KMS-11 (cell line): Measurements from ENCODE around the gene TNFSF8.

Experiments
- H2AFZ ChIP-seq: fragments of 200-600 bp; sonication (generic); 2 replicates; pipeline ENCODE4 v1.6.1; 2016; ENCODE audit warnings: antibody characterized with exemption, mixed run types, low read depth
- H3K27ac ChIP-seq: fragments of 200-600 bp; sonication (generic); 2 replicates; pipeline ENCODE4 v1.6.1; 2016; ENCODE audit warnings: mild to moderate bottlenecking, mixed run types
- H3K27me3 ChIP-seq: fragments of 200-600 bp; sonication (generic); 2 replicates; pipeline ENCODE4 v1.6.1; 2017; ENCODE audit warnings: mild to moderate bottlenecking, low read depth, mixed run types, moderate library complexity; ENCODE audit not compliant: insufficient read depth
- H3K36me3 ChIP-seq: fragments of 200-600 bp; sonication (generic); 2 replicates; pipeline ENCODE4 v1.6.1; 2017; ENCODE audit warnings: mild to moderate bottlenecking, mixed run types; ENCODE audit not compliant: insufficient read depth
- H3K4me1 ChIP-seq: fragments of 200-600 bp; sonication (generic); 2 replicates; pipeline ENCODE4 v1.6.1; 2016; ENCODE audit warnings: mild to moderate bottlenecking, low read depth, mixed run types; ENCODE audit not compliant: poor library complexity, severe bottlenecking
- H3K4me2 ChIP-seq: fragments of 200-600 bp; sonication (generic); 2 replicates; pipeline ENCODE4 v1.7.0; 2016; ENCODE audit warnings: mild to moderate bottlenecking, mixed run types
- H3K4me3 ChIP-seq: fragments of 200-600 bp; sonication (generic); IDR thresholded peaks from 2 replicates; pipeline ENCODE4 v1.6.1; 2017; ENCODE audit warnings: low read depth, low read length, mixed read lengths; ENCODE audit not compliant: insufficient read depth
- H3K79me2 ChIP-seq: fragments of 200-600 bp; sonication (generic); 2 replicates; pipeline ENCODE4 v1.6.1; 2016; ENCODE audit warnings: low read depth, mixed run types; ENCODE audit not compliant: insufficient read depth
- H3K9ac ChIP-seq: fragments of 200-600 bp; sonication (generic); 2 replicates; pipeline ENCODE4 v1.6.1; 2016; ENCODE audit warnings: mild to moderate bottlenecking, mixed run types
- H4K20me1 ChIP-seq: fragments of 200-600 bp; sonication (generic); 2 replicates; pipeline ENCODE4 v1.6.1; 2016; ENCODE audit warnings: mild to moderate bottlenecking, mixed run types; ENCODE audit not compliant: insufficient read depth
- CTCF ChIP-seq: fragments of 200-600 bp; sonication (generic); conservative IDR thresholded peaks from 2 replicates; pipeline ENCODE4 v1.6.1; 2017; ENCODE audit warnings: low read depth, mild to moderate bottlenecking, antibody characterized with exemption, low read length, moderate library complexity, mixed read lengths

The TNFSF8 gene

DNA sequence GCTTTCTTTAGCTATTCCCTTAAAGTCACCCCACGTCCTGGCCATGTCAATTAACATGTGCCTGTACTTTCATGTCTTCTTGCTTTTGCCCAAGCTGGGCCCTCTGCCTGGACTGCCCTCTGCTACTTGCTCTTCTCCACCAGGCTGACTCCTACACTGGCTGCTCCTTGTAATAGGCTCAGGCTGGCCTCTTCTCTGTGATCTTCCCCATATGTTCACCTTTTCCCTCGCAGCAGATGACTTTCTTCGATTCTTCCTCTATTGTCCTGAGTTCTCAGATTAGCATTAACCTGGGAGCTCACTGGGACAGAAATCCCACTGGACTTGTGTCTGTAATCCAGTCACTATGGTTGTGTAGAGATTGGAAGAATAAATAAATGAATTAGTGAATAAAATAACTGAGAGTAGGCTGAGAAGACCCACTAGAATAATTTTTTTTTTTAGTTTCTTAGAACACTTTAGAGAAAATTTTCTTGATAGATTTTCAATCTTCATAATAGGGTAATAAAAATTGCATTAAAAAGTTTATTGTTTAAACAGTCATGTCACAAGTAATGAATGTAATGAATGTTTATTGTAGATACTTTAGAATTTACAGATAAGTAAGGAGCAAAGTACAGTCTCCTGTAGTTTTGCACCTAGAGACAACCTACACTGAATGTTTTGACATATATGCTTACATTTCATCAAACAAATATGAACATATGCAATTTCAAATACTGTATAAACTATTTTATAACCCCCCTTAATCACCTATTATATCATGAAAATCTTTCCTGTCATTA, 77.1 kb downstream of the TNFSF8 start:
- Histone ChIP-seq H3K4me3 (no peak overlapping the region), H3K79me2 (no peaks in the 10 kb centered on the region), H4K20me1 (no peaks in the 10 kb centered on the region), H2AFZ (no peak overlapping the region), H3K36me3 (no peaks in the 10 kb centered on the region), H3K4me1 (no peaks in the 10 kb centered on the region), H3K27ac (no peak overlapping the region), H3K4me2 (no peak overlapping the region), H3K27me3 (no peaks in the 10 kb centered on the region), H3K9ac (no peak overlapping the region)
- TF ChIP-seq CTCF: no peak

- H3K27ac ChIP-seq: no peak overlapping the region
- H3K9ac ChIP-seq: no peak overlapping the region
- no peaks in the 10 kb centered on the region for H3K79me2 ChIP-seq
- no peaks in the 10 kb centered on the region for H4K20me1 ChIP-seq
- no peak overlapping the region for H3K4me2 ChIP-seq
- H3K27me3 ChIP-seq: no peaks in the 10 kb centered on the region
- no peaks in the 10 kb centered on the region for H3K36me3 ChIP-seq
- H3K4me3 ChIP-seq: no peak overlapping the region
- H3K4me1 ChIP-seq: no peaks in the 10 kb centered on the region
- no peak for TF ChIP-seq CTCF
- no peak overlapping the region for H2AFZ ChIP-seq
Measured at GRCh38 chr9:114852050-114852594, 78.3 kb downstream of the TNFSF8 start.

GRCh38 chr9:114851306-114851705, 79.1 kb downstream of the TNFSF8 start:
- TF ChIP-seq CTCF: no peak
- Histone ChIP-seq H3K4me1 (no peaks in the 10 kb centered on the region), H4K20me1 (no peaks in the 10 kb centered on the region), H3K79me2 (no peaks in the 10 kb centered on the region), H3K27ac (no peak overlapping the region), H3K36me3 (no peaks in the 10 kb centered on the region), H3K4me3 (no peak overlapping the region), H3K9ac (no peak overlapping the region), H2AFZ (no peak overlapping the region), H3K27me3 (no peaks in the 10 kb centered on the region), H3K4me2 (no peak overlapping the region)
